K562 (cell line): ENCODE measurements around the gene TNIK. TPM values are rescaled to one million over a fixed set of nuclear protein-coding genes. Genes with fewer than 3 reads are reported as not detected.
"Not testable (repeated sequence)": the region's sequence is repeated elsewhere in the genome, so short reads cannot be mapped to it uniquely, and the experiment has no call there.

Experiments used
- ATAC-seq: fragments of 200-7000 bp; cut with Tn5 transposase; 3 replicates; pipeline ENCODE4 v1.9.1; 2020; ENCODE audit warnings: moderate library complexity
- BruUV-seq: library from RNA; stranded (reverse); fragments of 400-500 nt; replicated peaks from 2 replicates; lab custom pipeline; 2021; lab: Mats Ljungman, UMichigan
- CTCF ChIA-PET: fragments of 300-600 bp; formaldehyde crosslinking; extraction: SDS; loops from one replicate; lab custom pipeline; 2021; ENCODE audit warnings: low intra/inter-chr PET ratio; lab: Yijun Ruan, JAX
- POLR2A ChIA-PET: fragments of 300-600, 350-650 bp; sonication (Branson Sonifier 250); formaldehyde crosslinking; extraction: SDS; loops from one replicate; lab custom pipeline; 2021; ENCODE audit warnings: antibody characterized with exemption, inconsistent platforms; lab: Yijun Ruan, JAX
- DNase-seq, 4 experiments: peaks; one replicate each; pipeline versions ENCODE4 v3.0.0 to v3.0.0-alpha.2; 2011 to 2018; ENCODE audit warnings: low spot score in 3 of 4, mixed read lengths in 3 of 4; ENCODE audit errors: extremely low read depth in 1 of 4
- FAIRE-seq: peaks from 2 replicates; lab custom pipeline; 2011; peaks lifted over from hg19 to GRCh38; lab: Jason Lieb, UNC
- H2AFZ ChIP-seq: 2 replicates; pipeline ENCODE4 v1.6.0; 2011; ENCODE audit warnings: low read depth, low read length, control low read depth, inconsistent platforms
- H3K27ac ChIP-seq: fragments of 200-600 bp; 3 replicates; pipeline ENCODE4 v1.8.0; 2011; ENCODE audit warnings: low read depth, mild to moderate bottlenecking, control low read depth, inconsistent platforms, low read length, moderate library complexity, mixed read lengths; ENCODE audit errors: extremely low read depth
- H3K27me3 ChIP-seq, 2 experiments: fragments of 300-600 bp in 1 of 2; 2 replicates in 1 of 2; 3 replicates in 1 of 2; pipeline versions ENCODE4 v1.6.0 to v1.8.0; 2011; ENCODE audit warnings: inconsistent platforms in 2 of 2, low read length in 2 of 2, mild to moderate bottlenecking in 1 of 2, mixed read lengths in 1 of 2, moderate library complexity in 1 of 2; ENCODE audit not compliant: control insufficient read depth in 2 of 2, insufficient read depth in 2 of 2
- H3K36me3 ChIP-seq: fragments of 300-600 bp; 3 replicates; pipeline ENCODE4 v1.8.0; 2011; ENCODE audit warnings: mild to moderate bottlenecking, low read length, inconsistent platforms; ENCODE audit not compliant: control insufficient read depth, insufficient read depth
- H3K4me1 ChIP-seq, 2 experiments: fragments of 200-600 bp in 1 of 2; replicated peaks in 1 of 2; 2 replicates in 1 of 2; 3 replicates in 1 of 2; pipeline versions ENCODE4 v1.5.1 to v1.8.0; 2011; ENCODE audit warnings: inconsistent platforms in 2 of 2, low read length in 2 of 2, mild to moderate bottlenecking in 1 of 2, mixed read lengths in 1 of 2, moderate library complexity in 1 of 2; ENCODE audit not compliant: control insufficient read depth in 2 of 2, insufficient read depth in 2 of 2
- H3K4me2 ChIP-seq: 2 replicates; pipeline ENCODE4 v1.6.1; 2011; ENCODE audit warnings: low read length, control low read depth, inconsistent platforms, mixed read lengths; ENCODE audit not compliant: insufficient read depth
- H3K4me3 ChIP-seq: fragments of 200-600 bp; sonication (generic), shearing (Covaris generic); 2 replicates; pipeline ENCODE4 v1.5.1; 2016; ENCODE audit warnings: control low read depth, inconsistent platforms
- H3K79me2 ChIP-seq: fragments of 200-600 bp; 3 replicates; pipeline ENCODE4 v1.8.0; 2011; ENCODE audit warnings: low read length, inconsistent platforms; ENCODE audit not compliant: control insufficient read depth, insufficient read depth
- H3K9ac ChIP-seq, 2 experiments: 2 replicates each; pipeline versions ENCODE4 v1.6.0 to v1.6.1; 2011; ENCODE audit warnings: low read depth in 2 of 2, low read length in 2 of 2, control low read depth in 1 of 2, inconsistent platforms in 1 of 2, mild to moderate bottlenecking in 1 of 2, mixed read lengths in 1 of 2; ENCODE audit not compliant: insufficient read depth in 1 of 2
- H3K9me1 ChIP-seq: one replicate; pipeline ENCODE4 v1.6.0; 2011; ENCODE audit warnings: inconsistent platforms, mild to moderate bottlenecking, low read length, moderate library complexity; ENCODE audit not compliant: control insufficient read depth, insufficient read depth
- H3K9me3 ChIP-seq: replicated peaks from 2 replicates; pipeline ENCODE4 v1.5.1; 2011; ENCODE audit warnings: low read depth, low read length, inconsistent platforms; ENCODE audit not compliant: control insufficient read depth, insufficient read depth
- H4K20me1 ChIP-seq: replicated peaks from 2 replicates; pipeline ENCODE4 v1.6.1; 2011; ENCODE audit warnings: low read length, inconsistent platforms, mixed read lengths; ENCODE audit not compliant: control insufficient read depth, insufficient read depth
- PHF8 ChIP-seq: fragments of 200-600 bp; sonication (generic); IDR thresholded peaks from 2 replicates; pipeline ENCODE4 v1.6.1; 2012; ENCODE audit warnings: mixed run types, mild to moderate bottlenecking, inconsistent platforms, low read length, moderate library complexity, borderline replicate concordance
- SAP30 ChIP-seq: fragments of 200-600 bp; sonication (generic); IDR thresholded peaks from 2 replicates; pipeline ENCODE4 v1.6.1; 2012; ENCODE audit warnings: borderline replicate concordance, low read depth, mild to moderate bottlenecking, moderate library complexity, low read length, control low read depth, inconsistent platforms; ENCODE audit not compliant: insufficient read depth, poor library complexity, severe bottlenecking
- SUPT5H ChIP-seq: fragments of 450-650 bp; IDR thresholded peaks from 2 replicates; pipeline ENCODE4 v1.6.1; 2016
- ZNF184 ChIP-seq: sonication (generic); formaldehyde crosslinking; IDR thresholded peaks from 2 replicates; pipeline ENCODE4 v1.5.0; 2020; ENCODE audit warnings: missing genetic modification reagents
- WGBS: fragments of 100-300 bp; shearing (Covaris generic); methylation state at CpG from one replicate; pipeline ENCODE4 v1.1.6; 2016; ENCODE audit warnings: low coverage, mixed read lengths; ENCODE audit not compliant: insufficient coverage; ENCODE audit errors: missing lambda C conversion rate; 5-methylcytosine and 5-hydroxymethylcytosine counted together
- in situ Hi-C: fragments of 300-500 bp; cut with MboI; formaldehyde crosslinking; loops from 4 replicates; pipeline ENCODE4 v1.15.0; 2018; ENCODE audit warnings: inconsistent platforms, mixed read lengths
- intact Hi-C: fragments of 100-400 bp; cut with micrococcal nuclease; formaldehyde crosslinking; loops from 2 replicates; pipeline ENCODE4 v1.14.2; 2022
- polyA plus RNA-seq, 8 experiments: library from polyadenylated mRNA; depleted of rRNA in 4 of 8; stranded (reverse) in 5 of 8; unstranded in 3 of 8; fragments of >200 nt; fragmentation: Nextera tagmentation in 2 of 8; fragmentation: Illumina TruSeq in 1 of 8; extraction: Ambion mirVana in 2 of 8; extraction: Trizol in 1 of 8; gene quantifications; 2 replicates each; pipeline versions ENCODE4 v1.2.1 to v1.2.3, GENCODE V29; 2011 to 2014; ENCODE audit warnings: inconsistent platforms in 1 of 8, missing spikeins in 1 of 8
- total RNA-seq, 7 experiments: library from RNA; depleted of rRNA in 6 of 7; stranded (reverse); fragments of >200 nt in 6 of 7; fragmentation: Illumina TruSeq in 2 of 7; extraction: Trizol in 2 of 7; gene quantifications; 2 replicates each; pipeline versions ENCODE4 v1.2.1 to v1.2.3, GENCODE V29; 2011 to 2021; ENCODE audit warnings: low replicate concordance in 1 of 7

Gene TNIK
- total and polyA plus RNA-seq, 9 of the 15 experiments (the other 6 are each of a cell fraction or from before 2014, with no cell fraction given) = 6.6 to 39.0 (median 24.7) TPM

GRCh38 chr3:171383206-171384018 lies 76.8 kb downstream of the TNIK start:
- H4K20me1 ChIP-seq = peaks cover 11% of the 10 kb centered on the region
- POLR2A ChIA-PET = interaction anchor here (0.6 kb wide), 3 partner anchors 10 to 44 kb away, joined by 3 to 4 read pairs (median 4); no protein-coding TSS in a partner anchor
- no peaks in the 10 kb centered on the region for H3K9me3 ChIP-seq
- TF ChIP-seq PHF8 (no peak), ZNF184 (no peak), SUPT5H (no peak), SAP30 (no peak)
- TF ChIP-seq, all 486 proteins: peak for 0
- FAIRE-seq (peak; percentile 51), ATAC-seq (no peak), DNase-seq (no peak)
- H3K4me1 ChIP-seq = no peaks in the 10 kb centered on the region
- peaks cover 25% of the 10 kb centered on the region for H3K79me2 ChIP-seq
- no peak overlapping the region for H3K4me3 ChIP-seq
- H3K27ac ChIP-seq = no peak overlapping the region
- intact Hi-C loops (no loop called here), in situ Hi-C loops (no loop called here)
- H3K9me1 ChIP-seq = no peaks in the 10 kb centered on the region
- H3K36me3 ChIP-seq = no peaks in the 10 kb centered on the region
- H3K9ac ChIP-seq = no peak overlapping the region
- no TSS peak for BruUV-seq
- CTCF ChIA-PET = no interaction called here
- no peak overlapping the region for H2AFZ ChIP-seq
- H3K27me3 ChIP-seq = no peaks in the 10 kb centered on the region
- no peak overlapping the region for H3K4me2 ChIP-seq
- WGBS = 39% methylated on average over 5 of the region's 5 CpGs

GRCh38 chr3:171382347-171382746 lies 77.9 kb downstream of the TNIK start:
- ATAC-seq, BruUV-seq, H3K27ac ChIP-seq, H3K9ac ChIP-seq, H3K4me2 ChIP-seq, H3K36me3 ChIP-seq, FAIRE-seq, in situ Hi-C loops, DNase-seq, H3K4me3 ChIP-seq, H3K27me3 ChIP-seq, H3K9me1 ChIP-seq, POLR2A ChIA-PET, H3K9me3 ChIP-seq, H2AFZ ChIP-seq, intact Hi-C loops, CTCF ChIA-PET, H3K4me1 ChIP-seq: not testable (repeated sequence)
- 80% methylated on average over 4 of the region's 4 CpGs for WGBS
- Histone ChIP-seq H4K20me1 (peaks cover 15% of the 10 kb centered on the region), H3K79me2 (peaks cover 25% of the 10 kb centered on the region)
